Measurements from ENCODE around the gene LTBP1.

The LTBP1 gene

DNA sequence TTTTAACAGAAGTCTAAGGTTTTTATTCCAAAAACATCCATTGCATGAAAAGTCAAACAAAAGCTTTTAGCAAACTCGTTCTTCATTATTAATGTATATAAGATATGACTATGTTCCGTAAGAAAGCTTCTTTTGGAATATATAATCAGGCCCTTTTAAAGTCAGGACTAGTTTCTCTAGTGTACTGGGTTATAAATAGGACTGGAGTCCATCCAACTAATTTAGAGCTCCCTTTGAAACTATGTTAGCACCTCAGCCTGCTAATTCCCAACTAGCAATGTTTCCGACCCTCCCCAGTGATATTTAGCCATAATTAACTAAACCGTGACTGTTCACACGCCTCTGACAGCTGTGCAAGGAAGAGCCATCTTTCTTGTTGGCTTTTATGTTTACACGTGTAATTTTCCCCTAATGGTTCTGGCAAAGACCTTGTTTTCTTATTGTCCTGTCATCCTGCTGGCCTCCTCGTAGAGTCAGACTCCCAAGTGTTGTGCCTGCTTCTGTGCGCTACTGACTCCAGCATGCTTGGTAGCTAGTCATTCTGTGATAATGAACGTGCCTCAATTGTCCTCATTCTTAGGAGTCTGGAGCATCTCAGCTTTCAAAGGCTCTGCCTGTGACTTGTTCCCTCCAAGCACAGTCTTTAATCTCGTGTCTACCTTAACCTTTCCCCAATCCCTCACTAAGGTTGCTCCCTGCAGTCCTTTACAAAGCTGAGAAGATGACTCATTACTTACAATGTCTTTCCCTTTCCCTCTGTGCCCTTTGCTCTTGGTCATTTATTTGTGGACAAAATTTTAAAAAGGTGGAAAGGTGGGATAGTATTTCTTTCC, 357.5 kb downstream of the LTBP1 start:
- Mint-ChIP-seq H3K9me3 (no peaks in the 10 kb centered on the region), H3K27ac (no peak overlapping the region), H3K4me3 (no peak overlapping the region), H3K27me3 (no peaks in the 10 kb centered on the region), H3K36me3 (ENCODE audit: low read depth) (no peaks in the 10 kb centered on the region), H3K4me1 (ENCODE audit: low read depth) (no peaks in the 10 kb centered on the region)
- intact Hi-C loops (cut with micrococcal nuclease) = no loop called here

DNA sequence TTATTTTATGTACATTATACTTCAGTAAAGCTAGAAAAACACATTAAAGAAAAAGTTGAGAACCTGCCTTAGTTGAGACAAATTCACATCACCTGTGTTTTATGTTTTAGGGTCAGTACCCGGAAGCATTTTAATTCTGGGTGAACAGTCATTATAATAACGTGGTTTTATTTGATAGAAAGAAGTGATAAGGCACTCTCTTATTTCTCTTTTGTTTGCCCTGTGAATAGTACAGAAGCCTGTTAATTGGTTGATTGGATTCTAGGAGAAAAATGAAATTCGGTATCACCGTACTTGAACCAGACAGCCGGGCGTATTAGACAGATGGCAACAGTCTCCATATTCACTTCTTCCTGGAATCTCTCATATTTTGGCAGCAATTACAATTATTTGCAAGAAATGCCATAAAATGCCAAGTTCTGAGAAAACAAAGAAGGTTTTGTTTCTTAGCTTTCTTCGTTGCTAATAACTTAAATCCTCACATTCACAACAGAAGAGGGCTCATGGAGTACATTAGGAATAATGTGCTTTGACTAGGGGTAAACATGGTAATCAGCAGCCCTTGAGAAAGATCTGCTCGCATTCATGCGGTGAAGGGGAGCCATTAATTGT, 361.0 kb downstream of the LTBP1 start:
- no peaks in the 10 kb centered on the region for H3K9me3 Mint-ChIP-seq
- intact Hi-C loops (cut with micrococcal nuclease) = no loop called here
- no peaks in the 10 kb centered on the region for H3K27me3 Mint-ChIP-seq
- no peak overlapping the region for H3K27ac Mint-ChIP-seq
- no peaks in the 10 kb centered on the region for H3K36me3 Mint-ChIP-seq (ENCODE audit: low read depth)
- H3K4me3 Mint-ChIP-seq = no peak overlapping the region
- no peaks in the 10 kb centered on the region for H3K4me1 Mint-ChIP-seq (ENCODE audit: low read depth)

DNA sequence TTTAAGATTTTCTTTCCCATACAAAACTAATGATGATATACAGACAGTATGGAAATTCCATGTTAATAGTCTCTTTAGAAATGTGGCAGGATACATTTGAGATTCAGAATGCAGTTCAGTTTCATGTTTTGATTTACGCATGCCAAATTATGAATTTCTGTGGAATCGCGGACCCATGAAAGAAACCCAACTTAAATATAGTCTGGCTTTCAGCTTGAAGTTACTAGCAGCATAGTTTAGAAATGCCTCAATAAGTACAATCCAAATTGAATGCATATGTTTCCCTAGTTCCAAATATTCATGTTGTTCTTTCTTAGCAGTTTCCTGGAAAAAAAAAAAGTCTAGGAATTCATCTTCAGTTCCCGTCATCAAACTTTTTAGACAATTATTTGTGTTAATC, 365.6 kb downstream of the LTBP1 start:
- Mint-ChIP-seq H3K36me3 (ENCODE audit: low read depth) (no peaks in the 10 kb centered on the region), H3K27ac (no peak overlapping the region), H3K27me3 (no peaks in the 10 kb centered on the region), H3K9me3 (no peaks in the 10 kb centered on the region), H3K4me1 (ENCODE audit: low read depth) (no peaks in the 10 kb centered on the region), H3K4me3 (no peak overlapping the region)
- intact Hi-C loops (cut with micrococcal nuclease) = no loop called here

DNA sequence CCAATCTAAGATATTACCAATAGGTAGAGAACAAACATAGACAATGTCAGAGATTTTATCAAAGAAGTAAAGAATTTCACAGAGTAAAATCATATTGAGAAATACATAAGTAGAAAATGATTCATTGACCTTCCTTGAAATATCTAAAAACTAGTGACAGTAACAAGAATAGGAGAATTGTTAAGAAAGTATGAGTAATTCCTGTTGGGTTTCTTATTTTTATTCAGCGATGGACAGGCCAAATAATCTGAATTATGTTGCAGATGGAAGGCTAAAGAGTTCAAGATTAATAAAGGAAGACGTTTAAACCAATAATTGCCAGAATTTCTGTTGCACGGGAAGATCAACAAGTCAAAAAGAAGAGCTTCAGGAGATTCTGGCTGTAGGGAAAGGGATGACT, 366.3 kb downstream of the LTBP1 start:
- Mint-ChIP-seq H3K27ac (no peak overlapping the region), H3K36me3 (ENCODE audit: low read depth) (no peaks in the 10 kb centered on the region), H3K4me1 (ENCODE audit: low read depth) (no peaks in the 10 kb centered on the region), H3K4me3 (no peak overlapping the region), H3K27me3 (no peaks in the 10 kb centered on the region), H3K9me3 (no peaks in the 10 kb centered on the region)
- intact Hi-C loops (cut with micrococcal nuclease) = no loop called here

DNA sequence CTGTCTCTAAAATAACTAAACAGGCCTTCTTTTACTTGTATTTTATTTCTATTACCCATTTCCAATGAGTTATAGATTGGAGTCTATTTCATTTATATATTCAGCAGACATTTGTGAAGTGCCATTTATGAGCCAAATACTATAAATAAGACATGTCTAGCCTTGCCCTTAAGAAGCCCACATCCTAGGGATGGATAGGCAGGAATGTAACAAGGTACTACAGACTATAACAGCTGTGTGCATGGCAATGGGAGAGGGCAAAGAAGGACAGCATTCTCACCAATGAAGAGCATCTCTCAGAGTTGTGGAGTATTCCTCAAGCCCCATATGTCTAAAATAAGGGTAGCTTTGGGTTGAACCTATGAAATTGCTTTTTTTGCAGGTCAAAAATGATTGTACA, 367.8 kb downstream of the LTBP1 start:
- intact Hi-C loops (cut with micrococcal nuclease) = no loop called here
- Mint-ChIP-seq H3K36me3 (ENCODE audit: low read depth) (no peaks in the 10 kb centered on the region), H3K27me3 (no peaks in the 10 kb centered on the region), H3K9me3 (no peaks in the 10 kb centered on the region), H3K4me3 (no peak overlapping the region), H3K27ac (no peak overlapping the region), H3K4me1 (ENCODE audit: low read depth) (no peaks in the 10 kb centered on the region)

DNA sequence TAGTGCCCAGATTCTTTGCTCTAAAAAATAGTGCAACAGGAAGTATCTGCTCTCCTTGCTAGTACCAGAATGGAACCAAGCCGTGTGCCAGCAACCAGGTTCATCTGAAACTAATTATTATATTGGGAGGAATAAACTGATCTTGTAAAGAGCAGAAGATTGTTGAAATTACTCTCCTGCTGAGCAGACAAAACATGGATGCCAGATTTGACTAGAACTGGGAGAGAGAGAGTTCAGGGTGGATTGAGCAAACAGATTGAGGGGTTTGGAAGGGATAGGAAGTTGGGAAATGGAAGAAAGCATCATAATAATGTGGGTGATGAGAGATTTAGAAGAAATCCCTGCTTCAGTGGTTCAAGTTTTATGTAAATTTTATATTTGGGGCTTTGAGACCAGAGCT, 369.6 kb downstream of the LTBP1 start:
- H3K27me3 Mint-ChIP-seq = no peaks in the 10 kb centered on the region
- intact Hi-C loops (cut with micrococcal nuclease) = no loop called here
- no peak overlapping the region for H3K4me3 Mint-ChIP-seq
- H3K27ac Mint-ChIP-seq = no peak overlapping the region
- peaks cover 5% of the 10 kb centered on the region for H3K4me1 Mint-ChIP-seq (ENCODE audit: low read depth)
- H3K9me3 Mint-ChIP-seq = no peaks in the 10 kb centered on the region
- no peaks in the 10 kb centered on the region for H3K36me3 Mint-ChIP-seq (ENCODE audit: low read depth)

DNA sequence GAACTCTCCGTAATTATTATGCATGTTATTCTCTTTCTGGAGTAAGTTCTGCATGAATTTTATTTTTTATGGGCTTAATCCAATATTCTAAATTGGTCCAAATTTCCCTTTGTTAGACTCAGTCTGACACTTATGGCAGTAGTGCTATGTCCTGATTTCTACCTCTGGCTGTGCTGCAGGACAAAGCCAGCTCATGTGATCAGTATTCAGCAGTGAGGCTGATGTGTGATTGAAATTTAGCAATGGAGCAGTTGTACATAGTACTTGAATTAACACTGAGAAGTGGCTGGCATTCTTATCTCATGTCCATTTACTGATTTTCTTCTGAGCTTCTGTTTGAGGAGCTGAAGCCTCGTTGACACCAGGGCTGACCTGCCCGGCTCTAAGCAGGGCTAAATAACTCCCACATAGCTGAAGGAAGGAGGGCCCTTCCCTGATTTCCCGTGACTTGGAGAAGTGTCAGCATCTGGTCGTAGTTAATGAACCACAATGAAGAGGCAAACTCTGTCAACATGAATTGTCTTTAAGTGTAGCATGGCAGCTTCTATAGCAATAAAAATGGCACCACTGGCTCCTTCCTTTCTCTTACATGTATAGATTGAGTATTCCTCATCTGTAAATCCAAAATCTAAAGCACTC, 370.7 kb downstream of the LTBP1 start:
- no peaks in the 10 kb centered on the region for H3K36me3 Mint-ChIP-seq (ENCODE audit: low read depth)
- H3K27ac Mint-ChIP-seq = no peak overlapping the region
- intact Hi-C loops (cut with micrococcal nuclease) = no loop called here

DNA sequence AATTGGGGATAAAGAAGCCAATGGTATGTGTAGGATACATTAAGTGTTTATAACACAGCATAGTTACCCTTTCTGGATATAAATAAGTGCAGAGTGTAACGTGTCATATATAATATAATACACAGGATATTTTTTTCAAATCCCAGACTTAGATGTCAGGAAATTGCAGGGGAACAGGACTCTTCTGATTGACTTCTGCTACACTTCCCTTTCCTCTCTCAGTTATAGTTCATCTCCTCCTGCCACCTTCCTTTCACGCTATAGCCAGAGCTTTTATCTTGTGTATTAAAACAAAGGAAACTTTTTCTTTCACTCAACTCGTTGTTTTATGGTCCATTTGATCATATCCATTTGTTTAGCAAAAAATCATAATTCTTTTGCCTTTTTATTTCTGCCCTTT, 371.7 kb downstream of the LTBP1 start:
- no peaks in the 10 kb centered on the region for H3K36me3 Mint-ChIP-seq (ENCODE audit: low read depth)
- H3K4me1 Mint-ChIP-seq (ENCODE audit: low read depth) = peaks cover 10% of the 10 kb centered on the region
- no peak overlapping the region for H3K4me3 Mint-ChIP-seq
- H3K27me3 Mint-ChIP-seq = no peaks in the 10 kb centered on the region
- H3K27ac Mint-ChIP-seq = no peak overlapping the region
- H3K9me3 Mint-ChIP-seq = no peaks in the 10 kb centered on the region
- intact Hi-C loops (cut with micrococcal nuclease) = no loop called here

More for the DNA sequence above, 370.7 kb downstream of the LTBP1 start:
- H3K4me1 Mint-ChIP-seq (ENCODE audit: low read depth) = peaks cover 5% of the 10 kb centered on the region
- H3K27me3 Mint-ChIP-seq = no peaks in the 10 kb centered on the region
- no peaks in the 10 kb centered on the region for H3K9me3 Mint-ChIP-seq
- H3K4me3 Mint-ChIP-seq = no peak overlapping the region

DNA sequence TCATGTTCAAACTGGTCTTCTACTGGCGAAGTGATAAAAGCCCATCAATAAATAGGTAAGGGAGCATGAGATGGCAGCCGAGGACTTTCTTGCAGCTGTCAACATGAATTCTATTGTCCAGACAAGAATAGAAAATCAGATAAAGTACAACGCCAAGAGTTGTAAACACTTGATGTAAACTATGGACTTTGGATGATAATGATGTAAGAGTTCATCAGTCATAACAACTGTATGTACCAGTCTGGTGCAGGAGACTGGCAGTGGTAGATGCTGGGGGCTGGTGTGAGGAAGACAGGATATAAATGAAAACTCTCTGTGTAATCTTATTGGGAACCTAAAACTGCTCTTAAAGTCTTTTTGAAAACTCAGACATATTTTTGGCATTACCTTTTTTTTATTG, 373.8 kb downstream of the LTBP1 start:
- H3K4me1 Mint-ChIP-seq (ENCODE audit: low read depth) = peaks cover 10% of the 10 kb centered on the region
- no peaks in the 10 kb centered on the region for H3K9me3 Mint-ChIP-seq
- no peaks in the 10 kb centered on the region for H3K27me3 Mint-ChIP-seq
- no peak overlapping the region for H3K4me3 Mint-ChIP-seq
- no peaks in the 10 kb centered on the region for H3K36me3 Mint-ChIP-seq (ENCODE audit: low read depth)
- no peak overlapping the region for H3K27ac Mint-ChIP-seq
- intact Hi-C loops (cut with micrococcal nuclease) = no loop called here

DNA sequence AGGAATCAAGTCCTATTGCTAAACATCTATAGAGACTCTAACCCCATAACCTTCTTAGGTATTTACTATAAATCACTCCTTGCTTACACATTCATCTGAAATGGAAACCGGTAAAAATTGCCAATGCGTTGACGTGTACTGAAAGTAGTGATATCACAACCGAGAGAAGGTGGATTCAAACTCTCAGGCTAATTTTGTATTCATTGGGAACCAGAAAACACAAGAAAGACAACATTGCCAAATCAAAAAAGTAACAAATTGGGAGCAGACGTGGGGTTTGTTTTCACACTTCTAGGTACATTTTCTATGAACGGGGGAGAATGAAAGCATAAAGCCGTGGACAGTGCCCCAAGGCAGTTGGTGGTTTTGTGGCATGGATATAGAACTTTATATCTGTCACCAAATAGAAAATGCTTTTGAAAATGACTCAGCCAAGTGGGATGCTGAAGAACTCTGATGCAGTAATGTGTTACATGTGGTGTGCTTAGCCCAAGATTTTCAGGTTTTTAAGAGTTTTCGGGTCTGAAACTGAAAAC, 374.6 kb downstream of the LTBP1 start:
- no peak overlapping the region for H3K4me3 Mint-ChIP-seq

DNA sequence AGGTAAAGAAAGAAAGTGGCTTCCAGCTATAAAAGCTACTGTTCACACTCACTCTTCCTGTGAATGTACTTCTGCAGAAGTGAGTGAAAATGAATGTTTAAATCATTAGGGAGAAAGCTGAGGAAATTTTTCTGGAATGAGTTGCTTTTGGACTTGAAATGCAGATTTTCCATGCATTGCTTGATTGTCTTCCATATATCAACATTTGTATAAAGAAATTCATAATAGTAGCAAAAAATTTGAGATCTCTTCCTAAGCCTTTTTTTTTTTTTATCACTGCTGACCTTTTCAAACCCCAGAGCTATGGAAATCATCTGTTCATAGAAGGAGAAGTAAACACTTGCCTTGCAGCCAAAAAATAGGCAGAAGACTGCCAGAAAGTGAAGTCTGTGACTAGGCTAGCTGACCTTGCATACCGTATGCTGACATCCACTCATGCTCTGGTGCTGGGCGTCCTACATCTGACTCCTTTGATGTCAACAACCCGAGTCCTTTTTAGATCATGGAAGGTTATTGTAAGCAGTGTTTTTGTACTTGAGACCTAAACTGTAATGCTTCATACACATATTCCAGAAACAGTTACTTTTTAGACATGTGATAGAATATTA, 375.2 kb downstream of the LTBP1 start:
- Mint-ChIP-seq H3K36me3 (ENCODE audit: low read depth) (no peaks in the 10 kb centered on the region), H3K4me3 (no peak overlapping the region), H3K9me3 (no peaks in the 10 kb centered on the region), H3K27me3 (no peaks in the 10 kb centered on the region), H3K4me1 (ENCODE audit: low read depth) (peaks cover 10% of the 10 kb centered on the region), H3K27ac (no peak overlapping the region)
- intact Hi-C loops (cut with micrococcal nuclease) = no loop called here

More for the DNA sequence above, 374.6 kb downstream of the LTBP1 start:
- H3K27me3 Mint-ChIP-seq = no peaks in the 10 kb centered on the region
- H3K9me3 Mint-ChIP-seq = no peaks in the 10 kb centered on the region
- H3K27ac Mint-ChIP-seq = no peak overlapping the region
- peaks cover 10% of the 10 kb centered on the region for H3K4me1 Mint-ChIP-seq (ENCODE audit: low read depth)
- intact Hi-C loops (cut with micrococcal nuclease) = no loop called here
- H3K36me3 Mint-ChIP-seq (ENCODE audit: low read depth) = no peaks in the 10 kb centered on the region

DNA sequence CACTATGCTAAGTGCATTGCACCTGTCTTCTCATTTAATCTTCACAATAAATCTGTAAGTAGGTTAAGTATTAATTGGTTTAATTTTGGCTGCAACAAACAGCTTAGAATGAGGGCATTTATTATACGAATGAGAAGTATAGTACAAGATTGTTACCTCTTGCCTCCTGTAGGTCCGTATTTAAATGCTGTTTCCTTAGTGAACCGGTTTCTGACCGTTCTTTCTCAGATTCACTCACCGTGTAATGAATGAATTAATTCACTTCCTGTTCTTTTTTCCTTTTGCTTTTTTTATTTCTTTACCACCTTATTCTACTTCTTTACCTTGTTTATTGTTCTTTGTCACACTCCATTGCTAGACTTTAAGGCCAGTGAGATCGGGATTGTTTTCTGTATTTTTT, 375.9 kb downstream of the LTBP1 start:
- Mint-ChIP-seq H3K27me3 (no peaks in the 10 kb centered on the region), H3K4me3 (no peak overlapping the region), H3K36me3 (ENCODE audit: low read depth) (no peaks in the 10 kb centered on the region), H3K4me1 (ENCODE audit: low read depth) (peaks cover 10% of the 10 kb centered on the region), H3K9me3 (no peaks in the 10 kb centered on the region), H3K27ac (no peak overlapping the region)
- intact Hi-C loops (cut with micrococcal nuclease) = no loop called here

DNA sequence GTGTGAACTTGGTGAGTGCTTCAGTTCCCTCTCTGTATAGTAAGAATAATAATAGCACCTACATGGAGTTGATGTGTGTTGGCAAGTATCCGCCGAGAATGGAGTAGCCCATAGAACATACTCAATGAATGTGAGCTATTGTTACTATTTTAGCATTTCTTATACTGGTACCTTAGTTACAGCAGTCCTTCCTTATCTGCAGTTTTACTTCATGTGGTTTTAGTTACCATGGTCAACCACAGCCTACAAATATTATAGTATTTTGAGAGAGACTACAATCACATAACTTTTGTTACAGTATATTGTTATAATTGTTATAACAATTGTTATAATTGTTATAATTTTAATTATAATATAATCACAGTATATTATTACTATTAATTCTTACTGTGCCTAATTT, 377.2 kb downstream of the LTBP1 start:
- H3K27ac Mint-ChIP-seq = no peak overlapping the region
- H3K36me3 Mint-ChIP-seq (ENCODE audit: low read depth) = no peaks in the 10 kb centered on the region
- H3K4me3 Mint-ChIP-seq = no peak overlapping the region
- H3K4me1 Mint-ChIP-seq (ENCODE audit: low read depth) = peaks cover 10% of the 10 kb centered on the region
- no peaks in the 10 kb centered on the region for H3K27me3 Mint-ChIP-seq
- no peaks in the 10 kb centered on the region for H3K9me3 Mint-ChIP-seq
- intact Hi-C loops (cut with micrococcal nuclease) = no loop called here

DNA sequence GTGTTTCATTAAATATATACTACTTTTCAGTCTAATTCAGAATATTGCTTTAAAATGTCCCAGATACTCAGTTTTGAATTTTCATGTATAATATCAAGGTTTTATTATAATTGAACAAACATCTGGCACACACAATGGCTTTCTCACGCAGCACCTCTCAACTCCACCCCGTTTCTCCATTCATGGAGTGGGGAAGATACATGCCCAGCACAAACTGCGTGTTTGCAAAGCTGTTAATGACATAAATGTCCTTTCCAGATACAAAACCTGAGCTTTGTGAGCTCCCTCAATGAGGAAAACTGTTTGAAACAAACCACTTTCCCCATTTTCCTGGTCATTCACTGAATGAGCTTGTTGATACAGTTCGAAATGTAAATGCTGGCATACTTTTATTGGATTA, 379.3 kb downstream of the LTBP1 start:
- H3K4me1 Mint-ChIP-seq (ENCODE audit: low read depth) = peaks cover 5% of the 10 kb centered on the region
- no peak overlapping the region for H3K4me3 Mint-ChIP-seq
- no peaks in the 10 kb centered on the region for H3K9me3 Mint-ChIP-seq
- no peaks in the 10 kb centered on the region for H3K27me3 Mint-ChIP-seq
- H3K36me3 Mint-ChIP-seq (ENCODE audit: low read depth) = no peaks in the 10 kb centered on the region
- no peak overlapping the region for H3K27ac Mint-ChIP-seq
- intact Hi-C loops (cut with micrococcal nuclease) = no loop called here

Data from dendritic cell treated with granulocyte-macrophage colony-stimulating factor and Interleukin-4, amounts not matched to agents 40 ng/mL and 50 ng/mL, for 4 days (primary cell).